Bronchial epithelial cell (primary cell): Measurements from ENCODE around the gene FAM107B. TPM values are rescaled to one million over a fixed set of nuclear protein-coding genes. Genes with fewer than 3 reads are reported as not detected.

ENCODE experiments used
- DNase-seq: peaks from one replicate; pipeline ENCODE4 v3.0.0-alpha.2; 2010; ENCODE audit warnings: low read depth
- FAIRE-seq: peaks from 2 replicates; lab custom pipeline; 2011; peaks lifted over from hg19 to GRCh38; lab: Jason Lieb, UNC
- H3K27me3 ChIP-seq: 2 replicates; pipeline ENCODE4 v1.5.1; 2011; ENCODE audit warnings: low read length; ENCODE audit not compliant: control insufficient read depth, insufficient read depth
- H3K36me3 ChIP-seq: 2 replicates; pipeline ENCODE4 v1.5.1; 2011; ENCODE audit warnings: low read length; ENCODE audit not compliant: control insufficient read depth, insufficient read depth
- H3K4me3 ChIP-seq: 2 replicates; pipeline ENCODE4 v1.5.1; 2011; ENCODE audit warnings: mild to moderate bottlenecking, low read depth, low read length, control low read depth
- CTCF ChIP-seq: IDR thresholded peaks from 2 replicates; pipeline ENCODE4 v1.5.1; 2011; ENCODE audit warnings: mild to moderate bottlenecking, moderate library complexity, low read length, control low read depth, inconsistent platforms; ENCODE audit not compliant: insufficient read depth, severe bottlenecking
- total RNA-seq: library from RNA; depleted of rRNA; stranded (reverse); fragments of >200 nt; gene quantifications from 2 replicates; pipeline ENCODE4 v1.2.1, GENCODE V29; 2014

Gene FAM107B
- total RNA-seq, 1 donor from 2014 or later: 18.7 TPM

DNA sequence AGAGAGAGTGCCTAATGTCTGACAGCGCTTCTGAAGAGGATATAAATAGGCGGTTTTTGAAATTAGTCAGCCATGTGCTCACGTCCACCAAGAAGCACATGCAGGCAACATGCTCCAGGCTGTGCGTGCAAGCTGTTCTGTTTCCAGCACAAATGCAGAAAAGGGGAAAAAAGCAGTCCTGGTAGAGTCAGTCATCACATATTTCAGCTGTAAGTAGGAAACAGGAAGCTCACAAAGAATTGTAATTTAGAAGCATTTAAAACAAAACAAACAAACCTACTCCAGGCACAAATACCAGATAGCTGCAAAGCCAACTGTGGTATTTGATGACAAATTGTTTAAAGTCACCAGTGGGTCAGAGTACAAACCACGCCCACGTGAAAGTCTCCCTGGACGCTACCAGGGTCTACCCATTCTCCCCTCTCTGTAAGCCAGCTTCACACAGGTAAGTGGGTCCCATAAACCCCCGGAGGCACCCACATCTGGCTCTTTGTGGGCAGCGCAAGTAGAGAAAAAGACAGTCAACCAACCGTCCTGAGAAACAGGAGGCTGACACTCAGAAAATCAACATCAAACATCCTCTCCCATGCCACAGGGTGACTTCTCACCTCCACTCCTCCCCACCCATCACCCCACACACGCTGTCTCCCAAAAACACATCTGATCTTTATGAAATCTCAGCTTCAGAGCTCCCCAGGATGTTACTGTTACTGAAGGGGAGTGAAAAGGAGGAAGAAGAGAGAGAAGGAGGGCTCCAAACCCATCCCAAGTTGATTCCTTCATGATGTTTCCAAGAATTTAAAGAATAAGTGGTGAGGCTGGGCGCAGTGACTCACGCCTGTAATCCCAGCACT is 186.4 kb downstream of the FAM107B start:
- H3K27me3 ChIP-seq: no peaks in the 10 kb centered on the region
- H3K4me3 ChIP-seq: no peak overlapping the region
- no peak for TF ChIP-seq CTCF
- no peak for FAIRE-seq
- no peaks in the 10 kb centered on the region for H3K36me3 ChIP-seq
- DNase-seq: peak; percentile 86

GRCh38 chr10:14587540-14588083 is 187.1 kb downstream of the FAM107B start:
- DNase-seq (no peak), FAIRE-seq (no peak)
- no peak for TF ChIP-seq CTCF
- no peaks in the 10 kb centered on the region for H3K27me3 ChIP-seq
- H3K4me3 ChIP-seq: no peak overlapping the region
- H3K36me3 ChIP-seq: no peaks in the 10 kb centered on the region

- no peak overlapping the region for H3K4me3 ChIP-seq
- no peak for TF ChIP-seq CTCF
- H3K36me3 ChIP-seq: no peaks in the 10 kb centered on the region
- no peak for FAIRE-seq
- no peaks in the 10 kb centered on the region for H3K27me3 ChIP-seq
- peak; percentile 77 for DNase-seq
These were observed 187.8 kb downstream of the FAM107B start for GRCh38 chr10:14586901-14587300.

DNA sequence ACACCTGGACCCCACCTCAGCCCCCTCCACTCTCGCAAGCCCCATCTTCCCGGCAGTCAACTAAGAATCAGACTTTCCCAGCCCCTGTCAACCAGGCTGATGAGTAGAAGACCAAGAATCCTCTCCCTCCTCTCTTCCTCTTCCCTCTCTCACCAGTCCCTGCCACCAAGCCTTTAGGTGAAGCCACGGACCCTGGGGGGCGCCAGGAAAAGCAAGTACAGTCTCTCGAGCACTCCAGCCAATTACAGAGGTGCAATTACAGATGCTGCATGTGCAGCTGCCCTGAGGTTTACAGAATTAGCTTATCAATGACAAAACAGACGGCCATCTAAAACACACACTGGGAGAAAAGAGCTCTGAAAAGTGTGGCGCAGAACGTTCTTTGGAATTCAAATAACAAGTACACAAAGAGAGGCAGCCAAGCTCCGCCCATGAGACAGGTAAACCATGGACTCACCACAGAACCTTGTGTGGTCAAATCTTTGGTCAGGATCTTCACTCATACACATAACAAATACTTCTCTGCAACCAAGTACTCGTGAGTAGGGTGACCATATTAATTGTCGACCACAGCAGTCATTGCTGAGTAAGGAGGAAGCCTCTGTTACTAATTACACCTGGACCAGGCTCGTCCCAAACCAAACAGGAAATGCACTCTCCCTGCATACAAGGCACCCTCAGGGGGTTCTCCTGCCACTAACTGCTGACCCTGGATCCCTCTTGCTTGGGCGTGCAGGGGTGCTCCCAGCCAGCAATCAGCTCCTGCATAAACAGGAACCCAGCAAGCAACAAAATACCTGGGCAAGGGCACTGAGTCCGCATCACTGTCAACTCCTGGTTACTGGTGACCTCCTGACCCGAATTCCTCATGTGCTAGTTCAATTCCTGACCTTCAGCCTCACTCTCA is 189.2 kb downstream of the FAM107B start:
- H3K4me3 ChIP-seq: no peak overlapping the region
- H3K36me3 ChIP-seq: no peaks in the 10 kb centered on the region
- no peak for FAIRE-seq
- DNase-seq: peak; percentile 54
- H3K27me3 ChIP-seq: no peaks in the 10 kb centered on the region
- no peak for TF ChIP-seq CTCF

DNA sequence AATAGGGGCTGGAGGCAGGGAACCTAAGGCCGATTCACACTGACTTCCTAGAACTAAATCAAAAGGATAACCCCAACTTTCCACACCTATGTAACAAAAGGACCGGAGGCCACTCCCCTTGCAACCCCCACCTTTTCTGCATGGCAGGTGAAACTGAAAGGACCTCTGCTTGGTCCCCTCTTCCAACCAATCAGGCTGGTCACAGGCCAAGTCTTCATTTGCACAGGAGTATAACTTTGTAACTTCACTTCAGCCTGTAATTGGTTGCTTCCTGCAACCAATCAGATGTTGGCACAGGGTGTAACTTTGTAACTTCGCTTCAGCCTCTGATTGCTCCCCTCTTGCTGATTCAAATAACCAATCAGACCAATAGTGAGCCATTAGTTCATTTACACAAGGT is 190.0 kb downstream of the FAM107B start:
- no peak for TF ChIP-seq CTCF

More for the DNA sequence above, 190.0 kb downstream of the FAM107B start:
- DNase-seq (no peak), FAIRE-seq (no peak)
- no peaks in the 10 kb centered on the region for H3K36me3 ChIP-seq
- no peak overlapping the region for H3K4me3 ChIP-seq
- H3K27me3 ChIP-seq: no peaks in the 10 kb centered on the region
